GDM1 (cell line): ENCODE measurements around the gene CTDP1.
"Not testable (repeated sequence)": the region's sequence is repeated elsewhere in the genome, so short reads cannot be mapped to it uniquely, and the experiment has no call there.

ENCODE experiments used
- DNase-seq: peaks from one replicate; lab custom pipeline; 2025; lab: John Stamatoyannopoulos, UW

The CTDP1 gene

DNA sequence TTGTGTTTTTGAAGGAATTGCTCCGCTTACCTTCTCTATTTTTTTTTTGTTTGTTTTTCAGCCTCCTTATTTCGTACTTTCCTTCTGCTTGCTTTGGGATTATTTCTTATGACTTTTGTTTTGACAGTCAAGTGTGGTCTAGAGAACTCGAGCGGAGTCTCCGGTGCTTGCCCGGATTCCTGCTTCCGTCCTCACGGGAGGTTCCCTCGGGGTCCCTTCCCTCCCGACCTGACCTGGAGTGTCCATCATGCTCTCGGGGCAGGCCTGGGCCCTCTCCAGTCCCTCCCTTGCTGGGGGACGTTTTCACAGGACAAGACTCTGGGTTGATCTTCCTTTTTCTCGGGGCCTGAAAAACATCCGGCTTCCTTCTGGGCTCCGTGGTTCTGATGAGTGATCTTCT lies 45.9 kb downstream of the CTDP1 start:
- DNase-seq, result no peak

DNA sequence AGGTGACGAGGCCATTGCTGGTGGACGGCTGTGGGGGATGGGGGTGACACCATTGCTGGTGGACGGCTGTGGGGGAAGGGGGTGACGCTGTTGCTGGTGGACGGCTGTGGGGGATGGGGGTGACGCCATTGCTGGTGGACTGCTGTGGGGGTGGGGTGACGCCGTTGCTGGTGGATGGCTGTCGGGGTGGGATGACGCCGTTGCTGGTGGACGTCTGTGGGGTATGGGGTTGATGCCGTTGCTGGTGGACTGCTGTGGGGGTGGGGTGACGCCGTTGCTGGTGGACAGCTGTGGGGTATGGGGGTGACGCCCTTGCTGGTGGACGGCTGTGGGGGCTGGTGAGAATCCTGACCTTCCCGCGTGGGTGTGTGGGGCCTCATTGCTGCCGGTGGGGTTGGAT lies 47.1 kb downstream of the CTDP1 start:
- DNase-seq, result no peak

DNA sequence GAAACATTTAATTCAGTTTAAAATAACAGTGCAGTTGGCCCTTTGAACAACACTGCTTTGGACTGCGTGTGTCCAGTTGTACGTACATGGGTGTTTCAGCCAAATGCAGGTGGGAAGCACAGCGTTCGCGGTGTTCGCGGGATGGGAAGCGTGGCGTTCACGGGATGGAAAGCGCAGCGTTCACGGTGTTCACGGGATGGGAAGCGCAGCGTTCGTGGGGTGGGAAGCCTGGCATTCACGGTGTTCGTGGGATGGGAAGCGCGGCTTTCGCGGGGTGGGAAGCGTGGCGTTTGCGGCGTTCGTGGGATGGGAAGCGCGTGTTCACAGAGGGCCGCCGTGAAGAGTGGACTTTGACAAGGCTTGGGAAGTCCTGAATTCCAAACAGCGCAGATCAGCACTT lies 47.6 kb downstream of the CTDP1 start:
- no peak for DNase-seq

DNA sequence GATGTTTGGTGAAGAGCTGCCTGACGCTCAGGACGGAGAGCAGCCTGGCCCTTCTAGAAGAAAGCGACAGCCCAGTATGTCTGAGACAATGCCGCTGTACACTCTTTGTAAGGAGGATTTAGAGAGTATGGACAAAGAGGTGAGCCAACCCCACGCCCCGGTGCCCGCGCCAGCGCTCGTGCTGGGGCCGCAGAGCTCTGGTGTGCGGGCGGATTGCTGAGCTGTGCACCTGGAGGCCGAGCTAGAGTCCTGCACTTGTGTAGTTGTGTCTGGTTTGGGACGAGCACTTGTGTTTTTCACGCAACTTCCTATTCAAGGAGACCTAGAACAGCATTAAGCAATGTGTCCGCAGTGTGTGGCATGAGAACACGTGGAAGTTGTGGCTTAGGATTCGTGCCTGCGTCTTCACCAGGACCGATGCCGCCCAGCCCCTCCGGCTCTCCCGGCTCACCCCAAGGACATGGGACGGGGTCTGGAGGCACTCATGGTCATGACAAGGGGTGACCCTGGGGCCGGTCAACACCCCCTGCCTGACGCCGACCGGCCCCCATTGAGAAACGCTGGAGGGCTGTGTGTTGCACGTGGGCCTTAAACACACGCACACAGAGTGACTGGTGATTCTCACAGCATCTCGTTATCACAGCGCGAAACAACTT lies 49.5 kb downstream of the CTDP1 start:
- no peak for DNase-seq

DNA sequence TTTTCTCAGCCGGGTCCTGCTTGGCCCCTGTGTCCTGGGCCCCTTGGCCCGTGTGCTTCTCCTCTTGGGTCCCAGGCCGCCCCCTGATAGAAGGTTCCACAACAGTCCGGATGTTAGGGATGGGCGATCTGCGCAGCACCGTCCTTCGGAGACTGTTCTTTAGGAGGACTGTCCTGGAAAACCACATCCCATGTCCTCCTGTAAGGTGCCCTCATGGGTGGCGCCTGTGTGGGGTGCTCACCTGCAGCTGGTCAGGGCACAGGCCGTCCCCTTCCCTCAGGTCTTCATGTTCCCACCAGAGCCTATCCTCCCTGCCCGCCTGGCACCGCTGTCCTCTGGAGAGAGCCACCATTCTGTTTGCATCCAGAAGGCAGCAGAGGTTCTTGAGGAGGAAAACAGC lies 50.0 kb downstream of the CTDP1 start:
- DNase-seq, result no peak

DNA sequence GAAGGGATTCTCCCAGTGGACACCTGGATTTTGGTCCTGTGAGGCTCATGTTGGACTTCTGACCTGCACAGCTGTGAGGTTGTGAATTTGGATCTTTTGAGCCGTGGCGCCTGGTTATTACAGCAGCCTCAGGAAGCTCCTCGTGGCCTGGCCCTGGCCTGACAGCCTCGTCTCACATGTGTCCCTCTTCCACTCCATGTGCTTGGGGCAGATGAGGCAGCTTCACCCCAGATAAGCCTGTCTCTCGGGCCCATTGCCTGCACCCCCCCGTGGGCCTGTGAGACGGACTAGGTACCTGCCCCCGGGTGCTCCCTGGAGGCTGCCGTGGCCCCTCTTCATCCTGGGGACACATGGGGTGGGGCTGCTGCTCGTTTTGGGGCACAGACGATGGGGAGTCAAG lies 51.2 kb downstream of the CTDP1 start:
- no peak for DNase-seq

DNA sequence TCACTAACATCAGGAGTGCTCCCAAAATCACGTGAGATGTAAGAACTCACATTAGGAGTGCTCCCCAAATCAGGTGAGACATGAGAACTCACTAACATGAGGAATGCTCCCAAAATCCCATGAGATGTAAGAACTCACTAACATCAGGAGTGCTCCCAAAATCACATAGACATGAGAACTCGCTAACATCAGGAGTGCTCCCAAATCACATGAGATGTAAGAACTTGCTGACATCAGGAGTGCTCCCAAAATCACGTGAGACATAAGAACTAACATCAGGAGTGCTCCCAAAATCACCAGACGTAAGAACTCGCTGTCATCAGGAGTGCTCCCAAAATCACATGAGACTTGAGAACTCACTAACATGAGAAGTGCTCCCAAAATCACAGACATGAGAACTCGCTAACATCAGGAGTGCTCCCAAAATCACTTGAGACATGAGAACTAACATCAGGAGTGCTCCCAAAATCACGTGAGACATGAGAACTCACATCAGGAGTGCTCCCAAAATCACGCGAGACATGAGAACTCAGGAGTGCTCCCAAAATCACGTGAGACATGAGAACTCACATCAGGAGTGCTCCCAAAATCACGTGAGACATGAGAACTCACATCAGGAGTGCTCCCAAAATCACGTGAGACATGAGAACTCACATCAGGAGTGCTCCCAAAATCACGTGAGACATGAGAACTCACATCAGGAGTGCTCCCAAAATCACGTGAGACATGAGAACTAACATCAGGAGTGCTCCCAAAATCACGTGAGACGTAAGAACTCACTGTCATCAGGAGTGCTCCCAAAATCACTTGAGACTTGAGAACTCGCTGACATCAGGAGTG lies 52.5 kb downstream of the CTDP1 start:
- not testable (repeated sequence) for DNase-seq

DNA sequence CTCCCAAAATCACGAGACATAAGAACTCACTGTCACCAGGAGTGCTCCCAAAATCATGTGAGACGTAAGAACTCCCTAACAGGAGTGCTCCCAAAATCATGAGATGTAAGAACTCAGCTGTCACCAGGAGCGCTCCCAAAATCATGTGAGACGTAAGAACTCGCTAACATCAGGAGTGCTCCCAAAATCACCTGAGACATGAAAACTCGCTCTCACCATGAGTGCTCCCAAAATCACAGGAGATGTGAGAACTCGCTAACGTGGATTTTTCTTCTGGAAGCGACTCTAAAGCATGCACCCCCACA lies 53.1 kb downstream of the CTDP1 start:
- DNase-seq, result no peak

DNA sequence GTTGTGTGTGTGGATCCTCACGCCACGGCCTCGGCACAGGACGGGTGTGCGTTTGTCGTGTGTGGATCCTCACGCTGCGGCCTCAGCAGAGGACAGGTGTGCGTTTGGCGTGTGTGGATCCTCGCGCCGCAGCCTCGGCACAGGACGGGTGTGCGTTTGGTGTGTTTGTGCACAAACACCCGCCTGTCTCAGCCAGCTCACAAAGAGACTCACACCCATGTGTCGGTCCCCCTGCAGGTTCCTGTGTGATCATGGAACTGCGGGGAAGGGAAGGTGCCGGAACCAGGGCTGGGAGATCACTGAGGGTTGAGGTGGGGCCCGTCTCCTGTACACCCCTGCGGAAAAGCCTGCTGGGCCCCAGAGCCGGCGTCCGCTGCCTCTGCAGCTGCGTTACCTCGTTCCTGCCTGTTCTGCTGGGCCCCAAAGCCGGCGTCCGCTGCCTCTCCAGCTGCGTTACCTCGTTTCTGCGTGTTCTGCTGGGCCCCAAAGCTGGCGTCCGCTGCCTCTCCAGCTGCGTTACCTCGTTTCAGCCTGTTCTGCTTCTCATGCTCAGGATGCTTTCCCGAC lies 53.6 kb downstream of the CTDP1 start:
- DNase-seq, result no peak

DNA sequence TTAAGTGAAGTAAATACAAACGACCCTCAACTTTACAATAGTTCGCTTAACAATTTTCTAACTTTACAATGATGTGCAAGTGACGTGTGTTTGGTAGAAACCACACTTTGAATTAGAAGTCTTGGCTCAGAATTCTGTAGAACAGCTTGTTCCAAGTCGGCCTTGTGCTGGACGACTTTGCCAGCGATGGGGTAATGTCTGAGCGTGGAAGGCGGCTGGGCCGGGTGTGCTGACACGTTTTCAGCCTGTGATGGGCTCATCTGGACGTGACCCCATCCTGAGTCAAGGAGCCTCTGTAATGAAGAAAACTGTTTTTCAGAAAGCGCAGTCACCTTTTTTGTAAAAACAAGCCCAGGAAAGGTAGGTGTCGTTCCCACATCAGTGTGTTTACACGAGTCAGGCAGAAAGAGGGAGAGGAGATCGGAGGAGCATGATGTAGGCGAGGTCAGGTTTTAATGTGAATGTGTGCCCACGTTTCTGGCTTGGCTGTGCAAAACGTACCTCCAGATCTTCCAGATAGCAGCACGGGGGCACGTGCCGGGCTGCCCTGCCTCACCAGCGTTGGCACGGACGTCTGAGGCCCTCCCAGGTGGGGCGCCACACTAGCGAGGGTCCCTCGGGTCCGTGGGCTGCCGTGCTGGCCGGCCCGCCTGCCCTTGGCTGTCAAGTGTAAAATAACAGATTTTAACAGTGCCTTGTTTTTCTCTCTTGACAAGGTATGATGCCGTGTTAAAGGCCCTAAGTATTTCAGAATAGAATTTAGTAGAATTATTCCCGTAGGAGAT lies 54.6 kb downstream of the CTDP1 start:
- no peak for DNase-seq

DNA sequence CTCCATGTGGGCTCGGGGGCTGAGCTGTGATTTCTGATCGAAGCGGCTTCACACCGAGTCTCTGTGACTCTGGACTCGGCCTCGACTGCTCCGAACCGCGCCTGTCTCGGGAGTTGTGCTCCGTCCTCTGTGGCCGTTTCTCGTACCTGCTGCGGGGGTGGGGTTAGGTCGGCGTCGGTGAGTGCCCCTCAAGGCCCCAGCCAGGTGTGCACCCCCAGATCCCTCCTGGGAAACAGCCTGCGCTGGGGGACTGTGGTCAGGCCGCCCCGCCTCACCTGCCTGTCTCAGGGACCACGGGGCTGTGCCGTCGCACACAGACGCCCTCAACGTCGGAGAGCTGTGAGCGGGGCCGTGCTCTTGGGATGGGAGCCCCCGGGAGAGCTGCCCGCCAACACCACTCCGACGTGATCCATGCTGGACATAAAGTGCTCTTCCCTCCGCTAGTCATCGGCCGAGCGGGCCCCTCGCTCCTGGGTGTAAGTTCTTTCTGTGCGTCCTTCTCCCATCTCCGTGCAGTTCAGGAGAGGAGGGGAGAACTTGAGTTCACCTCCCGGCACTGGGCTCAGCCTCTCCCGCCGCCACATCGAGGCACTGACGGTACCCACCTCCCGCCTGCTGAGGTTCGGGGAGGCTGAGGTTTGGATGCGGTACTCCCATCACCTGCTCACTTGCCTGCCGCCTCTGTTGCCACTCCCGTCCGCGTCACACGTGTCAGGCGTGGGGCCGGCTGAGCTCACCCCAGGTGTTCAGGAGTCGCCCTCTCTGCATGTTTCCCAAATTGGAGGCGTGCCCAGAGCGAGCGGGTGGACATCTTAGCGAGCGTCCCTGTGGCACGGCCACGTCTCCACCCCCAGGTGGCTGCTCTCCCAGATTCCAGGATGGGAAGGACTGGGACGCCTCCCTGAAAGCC lies 55.7 kb downstream of the CTDP1 start:
- no peak for DNase-seq

DNA sequence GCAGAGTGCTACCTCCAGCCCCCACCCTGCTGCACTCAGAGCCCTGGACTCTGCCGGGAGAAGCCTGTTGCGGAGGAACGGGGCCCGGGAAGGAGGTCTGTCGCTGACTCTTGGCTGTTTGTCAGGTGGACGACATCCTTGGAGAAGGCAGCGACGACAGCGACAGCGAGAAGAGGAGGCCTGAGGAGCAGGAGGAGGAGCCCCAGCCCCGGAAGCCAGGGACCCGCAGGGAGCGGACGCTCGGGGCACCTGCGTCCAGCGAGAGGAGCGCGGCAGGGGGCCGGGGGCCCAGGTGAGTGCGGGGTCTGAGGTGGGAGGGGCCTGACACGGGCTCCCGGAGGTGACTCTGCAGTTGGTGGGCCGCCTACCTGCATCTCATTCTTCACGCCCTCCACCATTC lies 56.6 kb downstream of the CTDP1 start:
- DNase-seq, result no peak

DNA sequence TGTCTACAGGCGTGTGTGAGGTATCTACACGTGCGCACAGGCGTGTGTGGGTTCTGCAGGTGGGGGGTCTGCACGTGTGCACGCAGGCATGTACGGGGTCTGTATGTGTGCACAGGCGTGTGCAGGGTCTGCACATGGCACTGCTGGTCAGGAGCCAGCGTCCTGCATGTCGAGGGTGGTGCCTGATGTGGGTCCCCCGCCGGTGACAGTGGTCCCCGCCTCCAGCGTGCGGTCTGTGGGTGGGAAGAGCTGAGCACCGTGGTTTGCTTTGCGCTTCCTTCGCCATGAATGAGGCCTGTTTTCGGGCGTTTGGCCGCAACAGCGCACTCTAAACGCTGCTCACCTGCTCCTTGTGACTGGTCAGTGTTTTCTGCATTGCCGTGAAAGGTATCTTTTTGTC lies 57.2 kb downstream of the CTDP1 start:
- no peak for DNase-seq

DNA sequence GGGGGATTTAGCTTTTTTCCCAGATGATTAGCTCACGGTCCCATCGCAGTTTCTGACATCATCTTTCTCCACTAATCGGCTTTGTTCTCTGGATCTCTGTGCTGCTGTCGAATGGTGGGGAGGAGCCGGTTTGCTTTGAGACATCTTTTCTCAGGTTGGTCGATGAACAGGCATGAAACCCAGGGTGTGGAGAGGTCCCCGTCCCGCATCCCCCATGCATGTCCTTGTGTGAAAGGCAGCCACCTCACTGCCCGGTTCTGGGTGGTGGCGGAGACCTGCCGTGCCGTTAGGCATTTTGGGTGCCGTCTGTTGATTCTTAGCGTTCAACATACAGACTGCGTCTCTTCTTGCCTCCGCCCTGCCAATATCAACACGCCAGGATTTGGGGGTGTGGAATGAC lies 57.8 kb downstream of the CTDP1 start:
- no peak for DNase-seq

DNA sequence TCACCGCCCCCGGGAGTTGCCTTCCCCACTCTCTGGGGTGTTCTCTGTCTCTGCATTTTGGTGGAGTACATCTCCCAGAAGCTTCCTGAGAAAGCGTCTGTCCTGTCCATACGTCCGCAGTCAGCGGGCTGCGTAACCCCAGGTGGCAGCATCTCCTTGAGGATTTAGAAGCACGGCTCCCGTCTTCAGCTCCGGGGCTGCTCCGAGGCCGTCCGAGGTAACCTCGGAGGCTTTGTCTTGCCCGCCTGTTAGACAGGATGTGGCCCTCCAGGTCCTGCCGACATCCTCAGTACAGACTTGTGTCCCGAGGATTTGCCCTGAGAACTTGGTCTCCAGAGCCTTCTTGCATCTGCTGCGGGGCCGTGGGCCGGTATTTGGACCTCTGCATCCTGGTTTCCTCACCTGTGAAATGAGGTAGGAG lies 58.4 kb downstream of the CTDP1 start:
- no peak for DNase-seq

DNA sequence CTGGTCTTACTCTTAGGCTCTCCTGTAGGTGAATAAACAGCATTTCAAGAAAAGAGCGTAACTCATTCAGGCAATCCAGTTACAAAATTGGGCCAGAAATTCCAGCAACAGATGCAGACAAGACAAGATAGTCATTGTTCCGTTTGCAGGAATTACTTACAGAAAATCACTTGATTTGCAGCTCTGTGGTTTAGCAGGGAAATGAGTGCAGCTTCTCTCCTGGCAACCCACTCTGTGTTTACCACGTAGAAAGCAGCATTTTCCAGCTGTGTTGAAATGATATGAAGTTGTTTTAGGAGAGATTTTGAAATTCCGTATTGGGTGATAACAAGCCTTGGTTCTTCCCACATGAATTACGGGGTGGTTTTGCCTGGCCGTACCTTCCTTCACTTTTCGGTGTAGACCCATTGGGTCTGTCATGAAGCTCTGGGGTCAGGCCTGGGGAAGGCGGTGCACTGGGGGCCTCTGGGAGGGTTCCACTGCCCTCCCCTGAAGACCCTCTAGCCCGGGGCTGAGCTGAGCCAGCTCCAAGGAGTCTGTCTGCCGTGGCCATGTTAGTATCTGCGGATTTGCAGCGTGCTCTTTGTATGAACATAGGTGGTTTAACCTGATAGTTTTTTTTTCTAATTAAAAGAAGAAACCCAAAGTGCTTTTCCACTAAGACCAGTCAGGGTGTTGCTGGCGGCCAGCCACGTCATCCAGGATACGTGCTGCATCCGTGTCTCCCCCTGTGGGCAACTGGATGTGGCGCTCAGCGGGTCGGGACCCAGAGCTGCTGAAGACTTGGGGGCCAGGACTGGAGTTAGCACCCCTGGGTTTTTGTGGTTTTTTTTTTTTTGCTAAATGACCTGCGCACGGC lies 59.2 kb downstream of the CTDP1 start:
- no peak for DNase-seq

DNA sequence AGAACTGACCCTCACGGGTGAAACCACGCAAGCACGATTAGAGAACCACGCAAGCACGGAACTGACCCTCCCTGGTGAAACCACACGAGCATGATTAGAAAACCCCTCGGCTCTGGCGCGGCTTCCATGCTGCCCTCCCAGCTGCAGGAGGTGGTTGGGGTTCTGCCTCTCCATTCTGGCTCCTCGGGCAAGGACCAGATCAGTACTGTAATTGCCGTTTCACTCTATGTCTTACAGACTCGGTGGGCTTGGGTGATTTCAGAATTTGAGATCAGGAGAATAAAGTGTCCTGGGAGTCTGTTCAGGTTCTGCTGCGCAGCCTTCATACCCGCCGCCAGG lies 59.8 kb downstream of the CTDP1 start:
- DNase-seq, result no peak

DNA sequence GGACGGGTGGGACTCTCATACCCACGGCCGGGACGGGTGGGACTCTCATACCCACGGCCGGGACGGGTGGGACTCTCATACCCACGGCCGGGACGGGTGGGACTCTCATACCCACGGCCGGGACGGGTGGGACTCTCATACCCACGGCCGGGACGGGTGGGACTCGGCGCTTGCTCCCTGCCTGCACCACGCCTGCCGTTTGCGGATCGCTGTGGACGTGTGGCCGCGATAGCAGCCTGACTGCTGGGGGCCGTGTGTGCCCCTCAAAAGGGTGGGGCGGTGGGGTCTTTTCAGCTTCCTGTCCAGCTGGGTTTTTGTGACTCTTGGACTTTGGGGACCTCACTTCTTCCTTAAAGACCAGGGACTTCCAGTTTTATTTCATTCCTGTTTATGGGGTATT lies 60.4 kb downstream of the CTDP1 start:
- DNase-seq, result not testable (repeated sequence)

DNA sequence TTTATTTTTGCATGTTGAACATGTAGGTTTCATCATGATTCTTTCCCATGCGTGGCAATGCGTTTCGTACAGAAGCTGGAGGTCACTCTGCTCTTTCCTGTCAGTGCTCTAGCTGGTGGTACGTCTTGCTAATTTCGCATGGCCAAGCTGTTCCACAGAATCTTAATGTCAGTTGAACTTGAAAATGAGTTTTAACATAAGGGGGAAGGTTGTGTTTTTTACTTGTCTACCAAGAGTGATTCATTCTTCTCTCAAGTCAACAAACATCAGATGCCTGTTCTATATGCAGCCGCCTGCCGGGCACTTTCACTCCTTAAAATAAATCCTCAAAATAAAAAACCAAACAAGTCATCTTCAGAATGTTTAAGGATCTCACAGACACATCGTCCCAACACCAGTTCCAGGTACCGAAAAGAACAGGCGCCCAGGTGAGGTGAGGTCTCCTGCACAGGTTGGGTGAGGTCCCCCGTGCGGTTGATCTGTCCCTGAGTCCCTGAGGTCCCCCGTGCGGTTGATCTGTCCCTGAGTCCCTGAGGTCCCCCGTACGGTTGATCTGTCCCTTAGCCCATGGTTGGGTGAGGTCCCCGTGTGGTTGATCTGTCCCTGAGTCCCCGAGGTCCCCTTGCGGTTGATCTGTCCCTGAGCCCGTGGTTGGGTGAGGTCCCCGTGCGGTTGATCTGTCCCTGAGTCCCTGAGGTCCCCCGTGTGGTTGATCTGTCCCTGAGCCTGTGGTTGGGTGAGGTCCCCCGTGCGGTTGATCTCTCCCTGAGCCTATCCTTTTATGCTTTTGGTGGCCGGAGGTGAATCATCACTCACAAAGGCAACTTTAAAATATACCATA lies 61.1 kb downstream of the CTDP1 start:
- no peak for DNase-seq

DNA sequence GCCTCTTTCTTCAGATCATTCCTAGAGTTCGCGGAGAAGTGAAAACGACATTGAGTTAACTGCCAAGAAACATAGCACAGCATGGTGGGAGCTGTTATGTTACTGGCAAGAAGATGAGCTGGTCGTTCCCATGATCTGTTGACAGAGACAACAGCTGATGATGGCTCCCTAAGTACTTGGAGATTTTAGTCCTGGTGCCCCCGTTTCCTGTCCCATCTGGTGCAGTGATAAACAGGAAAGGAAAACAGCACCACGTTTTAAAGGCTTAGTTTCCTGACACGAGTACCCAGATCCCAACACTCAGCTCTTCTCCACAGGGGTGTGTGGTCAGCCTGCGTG lies 61.7 kb downstream of the CTDP1 start:
- DNase-seq, result no peak
